Ascending aorta (tissue), 2 donors: Measurements from ENCODE around the gene METTL5. TPM values are rescaled to one million over a fixed set of nuclear protein-coding genes. Genes with fewer than 3 reads are reported as not detected.
"Not testable (repeated sequence)": the region's sequence is repeated elsewhere in the genome, so short reads cannot be mapped to it uniquely, and the experiment has no call there.

Experiments used
- DNase-seq, 2 donors: peaks; one replicate each; pipeline ENCODE4 v3.0.0-alpha.2; 2019; ENCODE audit warnings: low spot score in 2 of 2
- H3K27ac ChIP-seq, 2 donors: fragments of 200-600 bp; sonication (generic); one replicate each; pipeline ENCODE4 v1.5.1; 2016 to 2017; ENCODE audit warnings: mild to moderate bottlenecking in 1 of 2
- H3K27me3 ChIP-seq: fragments of 200-600 bp; sonication (generic); one replicate; pipeline ENCODE4 v1.5.1; 2017
- H3K36me3 ChIP-seq, 2 donors: fragments of 200-600 bp; sonication (generic); one replicate each; pipeline ENCODE4 v1.5.1; 2016
- H3K4me1 ChIP-seq, 2 donors: fragments of 200-600 bp; sonication (generic); one replicate each; pipeline ENCODE4 v1.5.1; 2016 to 2017; ENCODE audit warnings: mild to moderate bottlenecking in 1 of 2
- H3K4me3 ChIP-seq, 2 donors: fragments of 200-600 bp; sonication (generic); one replicate each; pipeline ENCODE4 v1.5.1; 2016 to 2017; ENCODE audit warnings: mild to moderate bottlenecking in 1 of 2
- H3K9me3 ChIP-seq, 2 donors: fragments of 200-600 bp; sonication (generic); one replicate each; pipeline ENCODE4 v1.5.1; 2016
- intact Hi-C: fragments of 100-400 bp; cut with DNase I; formaldehyde crosslinking; loops from one replicate; pipeline ENCODE4 v1.15.1; 2023
- total RNA-seq: library from RNA; depleted of rRNA; stranded (reverse); fragments of >200 nt; gene quantifications from one replicate; pipeline ENCODE4 v1.1.0, GENCODE V29; 2016
- TF ChIP-seq, protein P1 (sequence below), 3 experiments: fragments of 200-600 bp in 2 of 3; fragments of 450-650 bp in 1 of 3; sonication (generic) in 2 of 3; IDR thresholded peaks; one replicate each; pipeline ENCODE4 v1.5.1; 2016 to 2019; ENCODE audit warnings: antibody characterized with exemption in 3 of 3, mild to moderate bottlenecking in 1 of 3, moderate library complexity in 1 of 3

Gene METTL5
- total RNA-seq, 1 donor from 2014 or later: 42.6 TPM

DNA sequence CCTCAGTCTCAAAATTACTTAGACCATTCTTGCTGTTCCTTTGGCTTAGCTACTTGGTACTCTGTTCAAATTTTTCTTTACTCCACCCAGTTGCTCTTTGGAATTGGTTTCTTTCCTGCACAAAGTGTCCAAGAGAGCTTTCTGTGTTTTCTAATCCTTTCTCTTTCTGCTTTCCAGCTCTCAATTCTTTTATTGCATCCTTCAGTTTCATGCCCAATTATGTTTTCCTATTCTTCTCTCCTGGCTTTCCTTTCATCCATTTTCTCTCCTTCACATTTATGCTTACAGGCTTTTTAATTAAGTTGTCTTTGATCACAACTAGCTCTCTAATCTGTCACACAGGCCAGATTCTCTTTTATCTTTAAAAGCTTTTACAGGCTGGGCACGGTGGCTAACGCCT is 40.8 kb upstream of the METTL5 start:
- Histone ChIP-seq H3K4me3 (no peak overlapping the region), H3K9me3 (no peaks in the 10 kb centered on the region), H3K36me3 (no peaks in the 10 kb centered on the region), H3K4me1 (peaks cover 0 to 4% of the 10 kb centered on the region in 2 donors), H3K27me3 (no peaks in the 10 kb centered on the region), H3K27ac (no peak overlapping the region)
- intact Hi-C loops: no loop called here
- no peak for DNase-seq
- TF ChIP-seq, protein P1, sequence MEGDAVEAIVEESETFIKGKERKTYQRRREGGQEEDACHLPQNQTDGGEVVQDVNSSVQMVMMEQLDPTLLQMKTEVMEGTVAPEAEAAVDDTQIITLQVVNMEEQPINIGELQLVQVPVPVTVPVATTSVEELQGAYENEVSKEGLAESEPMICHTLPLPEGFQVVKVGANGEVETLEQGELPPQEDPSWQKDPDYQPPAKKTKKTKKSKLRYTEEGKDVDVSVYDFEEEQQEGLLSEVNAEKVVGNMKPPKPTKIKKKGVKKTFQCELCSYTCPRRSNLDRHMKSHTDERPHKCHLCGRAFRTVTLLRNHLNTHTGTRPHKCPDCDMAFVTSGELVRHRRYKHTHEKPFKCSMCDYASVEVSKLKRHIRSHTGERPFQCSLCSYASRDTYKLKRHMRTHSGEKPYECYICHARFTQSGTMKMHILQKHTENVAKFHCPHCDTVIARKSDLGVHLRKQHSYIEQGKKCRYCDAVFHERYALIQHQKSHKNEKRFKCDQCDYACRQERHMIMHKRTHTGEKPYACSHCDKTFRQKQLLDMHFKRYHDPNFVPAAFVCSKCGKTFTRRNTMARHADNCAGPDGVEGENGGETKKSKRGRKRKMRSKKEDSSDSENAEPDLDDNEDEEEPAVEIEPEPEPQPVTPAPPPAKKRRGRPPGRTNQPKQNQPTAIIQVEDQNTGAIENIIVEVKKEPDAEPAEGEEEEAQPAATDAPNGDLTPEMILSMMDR (IDR thresholded peaks at IDR 0.05): no peak

DNA sequence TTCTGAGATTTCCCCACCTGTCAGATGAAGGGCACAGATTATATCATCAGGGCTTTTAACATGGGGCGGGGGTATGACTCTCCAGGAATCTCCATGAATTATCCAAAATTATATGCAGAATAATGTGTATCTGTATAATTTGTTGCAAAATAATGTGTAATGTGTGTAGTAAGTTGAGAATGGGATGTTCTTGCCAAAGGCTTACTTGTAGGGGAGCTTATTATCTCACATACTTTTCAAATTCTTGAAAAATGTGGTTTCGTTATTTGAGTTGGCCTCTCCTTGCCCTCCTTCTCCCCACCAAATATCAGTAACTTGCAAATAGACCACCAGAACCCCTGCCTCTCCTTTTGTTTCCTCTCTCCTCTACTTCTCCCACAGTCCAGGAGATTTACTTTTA is 38.1 kb upstream of the METTL5 start:
- Histone ChIP-seq H3K9me3 (no peaks in the 10 kb centered on the region), H3K27ac (no peak overlapping the region), H3K4me1 (peaks cover 0 to 4% of the 10 kb centered on the region in 2 donors), H3K27me3 (no peaks in the 10 kb centered on the region), H3K4me3 (no peak overlapping the region), H3K36me3 (no peaks in the 10 kb centered on the region)
- TF ChIP-seq, protein P1 (IDR thresholded peaks at IDR 0.05): no peak
- intact Hi-C loops: no loop called here
- DNase-seq: no peak

DNA sequence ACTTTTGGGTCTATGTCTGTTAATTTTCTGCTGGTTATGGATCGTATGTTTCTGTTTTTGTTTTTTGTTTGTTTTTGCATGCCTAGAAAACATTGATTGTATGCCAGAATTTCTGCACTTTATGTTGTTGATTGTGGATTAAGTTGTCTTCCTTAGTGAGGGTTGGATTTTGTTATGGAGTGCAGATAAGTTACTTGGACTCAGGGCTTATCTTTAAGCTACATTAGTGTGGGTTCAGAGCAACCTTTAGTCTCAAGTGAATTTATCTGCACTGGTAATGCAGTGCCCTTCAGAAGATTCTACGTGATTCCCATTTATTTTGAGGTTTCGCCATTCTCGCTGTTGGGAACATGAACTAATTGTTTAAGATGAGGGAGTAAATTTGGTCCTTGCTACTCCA is 35.4 kb upstream of the METTL5 start:
- TF ChIP-seq, protein P1 (IDR thresholded peaks at IDR 0.05): no peak
- Histone ChIP-seq H3K4me3 (no peak overlapping the region), H3K36me3 (no peaks in the 10 kb centered on the region), H3K9me3 (no peaks in the 10 kb centered on the region), H3K27ac (no peak overlapping the region), H3K27me3 (no peaks in the 10 kb centered on the region), H3K4me1 (peaks cover 0 to 4% of the 10 kb centered on the region in 2 donors)
- intact Hi-C loops: no loop called here
- no peak for DNase-seq

DNA sequence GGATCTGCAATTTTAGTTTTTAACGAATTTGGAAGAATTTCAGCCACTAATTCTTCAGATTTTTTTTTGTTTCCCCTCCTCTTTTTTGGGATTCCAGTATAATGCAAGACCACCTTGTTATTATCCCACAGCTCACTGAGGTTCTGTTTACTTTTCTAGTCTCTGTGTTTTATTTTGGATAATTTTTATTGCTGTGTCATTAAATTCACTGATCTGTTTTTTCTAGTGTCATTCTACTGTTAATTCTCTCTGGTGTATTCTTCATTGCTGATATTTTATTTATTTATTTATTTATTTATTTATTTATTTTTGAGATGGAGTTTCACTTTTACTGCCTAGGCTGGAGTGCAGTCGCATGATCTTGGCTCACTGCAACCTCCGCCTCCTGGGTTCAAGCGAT is 34.7 kb upstream of the METTL5 start:
- Histone ChIP-seq H3K27me3 (no peaks in the 10 kb centered on the region), H3K4me3 (no peak overlapping the region), H3K36me3 (no peaks in the 10 kb centered on the region), H3K9me3 (no peaks in the 10 kb centered on the region), H3K27ac (no peak overlapping the region), H3K4me1 (peaks cover 0 to 4% of the 10 kb centered on the region in 2 donors)
- no peak for DNase-seq
- TF ChIP-seq, protein P1 (IDR thresholded peaks at IDR 0.05): no peak
- intact Hi-C loops: no loop called here

DNA sequence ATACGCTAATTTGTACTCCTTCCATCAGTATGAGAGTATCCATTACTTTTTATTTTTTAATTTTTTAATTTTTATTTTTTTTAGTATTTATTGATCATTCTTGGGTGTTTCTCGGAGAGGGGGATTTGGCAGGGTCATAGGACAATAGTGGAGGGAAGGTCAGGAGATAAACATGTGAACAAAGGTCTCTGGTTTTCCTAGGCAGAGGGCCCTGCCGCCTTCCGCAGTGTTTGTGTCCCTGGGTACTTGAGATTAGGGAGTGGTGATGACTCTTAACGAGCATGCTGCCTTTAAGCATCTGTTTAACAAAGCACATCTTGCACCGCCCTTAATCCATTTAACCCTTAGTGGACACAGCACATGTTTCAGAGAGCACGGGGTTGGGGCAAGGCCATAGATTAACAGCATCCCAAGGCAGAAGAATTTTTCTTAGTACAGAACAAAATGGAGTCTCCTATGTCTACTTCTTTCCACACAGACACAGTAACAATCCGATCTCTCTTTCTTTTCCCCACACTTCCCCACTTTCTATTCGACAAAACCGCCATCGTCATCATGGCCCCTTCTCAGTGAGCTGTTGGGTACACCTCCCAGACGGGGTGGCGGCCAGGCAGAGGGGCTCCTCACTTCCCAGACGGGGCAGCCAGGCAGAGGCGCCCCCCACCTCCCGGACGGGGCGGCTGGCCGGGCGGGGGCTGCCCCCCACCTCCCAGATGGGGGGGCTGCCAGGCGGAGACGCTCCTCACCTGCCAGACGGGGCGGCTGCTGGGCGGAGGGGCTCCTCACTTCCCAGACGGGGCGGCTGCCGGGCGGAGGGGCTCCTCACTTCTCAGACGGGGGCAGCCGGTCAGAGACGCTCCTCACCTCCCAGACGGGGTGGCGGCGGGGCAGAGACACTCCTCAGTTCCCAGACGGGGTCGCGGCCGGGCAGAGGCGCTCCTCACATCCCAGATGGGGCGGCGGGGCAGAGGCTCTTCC is 30.9 kb upstream of the METTL5 start:
- DNase-seq, H3K4me3 ChIP-seq, H3K27me3 ChIP-seq, H3K4me1 ChIP-seq, intact Hi-C loops, H3K9me3 ChIP-seq, H3K27ac ChIP-seq, H3K36me3 ChIP-seq: not testable (repeated sequence)

DNA sequence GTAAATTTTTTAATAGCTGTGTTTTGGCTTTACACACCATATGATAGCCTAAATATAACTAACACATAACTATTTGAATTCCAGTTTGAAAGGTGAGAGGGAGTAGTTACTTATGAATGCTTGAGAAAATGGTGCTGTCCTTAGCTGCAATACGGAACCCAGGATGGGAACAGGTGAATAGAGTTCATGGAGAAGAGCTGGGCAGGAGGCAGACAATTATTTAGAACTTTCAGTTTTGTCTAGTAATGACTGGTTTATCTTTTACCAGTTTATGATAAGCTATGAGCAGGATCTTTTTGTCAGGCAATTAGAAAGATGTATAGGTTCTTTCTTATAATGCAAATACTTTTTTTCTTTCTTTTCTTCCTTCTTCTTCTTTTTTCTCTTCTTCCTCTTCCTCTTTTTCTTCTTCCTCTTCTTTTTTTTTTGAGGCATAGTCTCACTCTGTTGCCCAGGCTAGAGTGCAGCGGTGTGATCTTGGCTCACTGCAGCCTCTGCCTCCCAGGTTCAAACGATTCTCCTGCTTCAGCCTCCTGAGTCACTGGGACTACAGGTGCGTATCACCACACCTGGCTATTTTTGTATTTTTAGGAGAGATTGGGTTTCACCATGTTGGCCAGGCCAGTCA is 28.4 kb upstream of the METTL5 start:
- H3K27ac ChIP-seq: no peak overlapping the region
- no peaks in the 10 kb centered on the region for H3K36me3 ChIP-seq
- TF ChIP-seq, protein P1 (IDR thresholded peaks at IDR 0.05): no peak
- no peak overlapping the region for H3K4me3 ChIP-seq
- no peaks in the 10 kb centered on the region for H3K4me1 ChIP-seq
- no peaks in the 10 kb centered on the region for H3K27me3 ChIP-seq
- intact Hi-C loops: no loop called here
- DNase-seq: no peak
- no peaks in the 10 kb centered on the region for H3K9me3 ChIP-seq
